SK-N-DZ (cell line): ENCODE results near the gene PRMT1.

ENCODE experiments used
- DNase-seq: peaks from one replicate; pipeline ENCODE4 v3.0.0-alpha.2; 2015; ENCODE audit warnings: low spot score

Gene PRMT1

GRCh38 chr19:49687566-49688316 is 10.7 kb downstream of the PRMT1 start:
- DNase-seq = no peak

GRCh38 chr19:49688531-49689132 is 11.6 kb downstream of the PRMT1 start:
- DNase-seq = no peak

GRCh38 chr19:49689133-49690078 is 12.3 kb downstream of the PRMT1 start, which contains the start of gene ADM5:
Gene ADM5 (plus strand): TSS chr19:49689594. CDS start chr19:49689838, 244 bp downstream.
- DNase-seq = no peak

GRCh38 chr19:49690079-49690655 is 13.1 kb downstream of the PRMT1 start:
- DNase-seq = no peak

- peak; percentile 72 for DNase-seq
Measured at GRCh38 chr19:49690656-49691242, 13.7 kb downstream of the PRMT1 start, which contains the start of gene CPT1C. Gene CPT1C (plus strand): TSS chr19:49691116. CDS start chr19:49692253, 1,137 bp downstream.

- peak; percentile 73 for DNase-seq
Measured at GRCh38 chr19:49691243-49692146, 14.4 kb downstream of the PRMT1 start.

GRCh38 chr19:49692147-49692506 is 15.1 kb downstream of the PRMT1 start:
- peak; percentile 56 for DNase-seq

GRCh38 chr19:49696115-49696514 is 19.0 kb downstream of the PRMT1 start:
- DNase-seq = no peak

GRCh38 chr19:49696865-49697264 is 19.8 kb downstream of the PRMT1 start:
- DNase-seq = no peak

- no peak for DNase-seq
Measured at GRCh38 chr19:49699364-49699763, 22.3 kb downstream of the PRMT1 start.

- no peak for DNase-seq
Measured at GRCh38 chr19:49700563-49700962, 23.5 kb downstream of the PRMT1 start.

- no peak for DNase-seq
Measured at GRCh38 chr19:49701271-49701786, 24.3 kb downstream of the PRMT1 start.

GRCh38 chr19:49704888-49705642 is 28.0 kb downstream of the PRMT1 start:
- no peak for DNase-seq

- DNase-seq = no peak
Measured at GRCh38 chr19:49705919-49706318, 28.8 kb downstream of the PRMT1 start.

GRCh38 chr19:49710372-49710951 is 33.4 kb downstream of the PRMT1 start:
- no peak for DNase-seq

GRCh38 chr19:49712397-49712859 is 35.4 kb downstream of the PRMT1 start:
- DNase-seq = peak; percentile 32

GRCh38 chr19:49713236-49713845 is 36.3 kb downstream of the PRMT1 start:
- no peak for DNase-seq

GRCh38 chr19:49716154-49716553 is 39.1 kb downstream of the PRMT1 start:
- DNase-seq = no peak
